Activated CD4-positive, alpha-beta T cell treated with anti-CD3 and anti-CD28 coated beads, Interleukin-2, amount 10 ng/mL, durations not matched to agents 7 days and 5 days (primary cell): ENCODE data around the gene SLC25A27. TPM values are rescaled to one million over a fixed set of nuclear protein-coding genes. Genes with fewer than 3 reads are reported as not detected.

ENCODE experiments used
- CTCF ChIA-PET: fragments of 350-600 bp; sonication (Branson Sonifier 250); formaldehyde crosslinking; loops from one replicate; lab custom pipeline; 2021; ENCODE audit warnings: antibody characterized with exemption; lab: Charles Lee
- POLR2A ChIA-PET: fragments of 350-600 bp; sonication (Branson Sonifier 250); formaldehyde crosslinking; loops from one replicate; lab custom pipeline; 2021; ENCODE audit warnings: antibody characterized with exemption; lab: Charles Lee
- DNase-seq: peaks from one replicate; pipeline ENCODE4 v3.0.0-alpha.2; 2020
- H3K27ac Mint-ChIP-seq: one replicate; pipeline ENCODE4 v1.8.0; 2021; ENCODE audit warnings: mild to moderate bottlenecking, moderate library complexity, mixed read lengths
- H3K27me3 Mint-ChIP-seq: one replicate; pipeline ENCODE4 v1.8.0; 2021; ENCODE audit warnings: mixed read lengths
- H3K36me3 Mint-ChIP-seq: one replicate; pipeline ENCODE4 v1.8.0; 2021; ENCODE audit warnings: low read depth, mixed read lengths
- H3K4me1 Mint-ChIP-seq: one replicate; pipeline ENCODE4 v1.8.0; 2021; ENCODE audit warnings: mixed read lengths
- H3K4me3 Mint-ChIP-seq: one replicate; pipeline ENCODE4 v1.8.0; 2021; ENCODE audit warnings: mild to moderate bottlenecking, moderate library complexity, mixed read lengths
- H3K9me3 Mint-ChIP-seq: one replicate; pipeline ENCODE4 v1.8.0; 2021; ENCODE audit warnings: mixed read lengths
- total RNA-seq, 2 experiments: library from RNA; stranded (reverse); gene quantifications; one replicate each; pipeline ENCODE4 v1.2.3, GENCODE V29; 2021

The SLC25A27 gene
- total RNA-seq, 2 experiments from 2014 or later, result not detected

- H3K4me1 Mint-ChIP-seq, result peaks cover 6% of the 10 kb centered on the region
- no peak overlapping the region for H3K27ac Mint-ChIP-seq
- no peaks in the 10 kb centered on the region for H3K36me3 Mint-ChIP-seq
- POLR2A ChIA-PET, result no interaction called here
- CTCF ChIA-PET, result no interaction called here
- peaks cover 29% of the 10 kb centered on the region for H3K27me3 Mint-ChIP-seq
- no peak for DNase-seq
- no peaks in the 10 kb centered on the region for H3K9me3 Mint-ChIP-seq
- no peak overlapping the region for H3K4me3 Mint-ChIP-seq
Observed at GRCh38 chr6:46657642-46658041, 4.9 kb downstream of the SLC25A27 start.

GRCh38 chr6:46661483-46661882, 8.7 kb downstream of the SLC25A27 start:
- no peaks in the 10 kb centered on the region for H3K9me3 Mint-ChIP-seq
- no peak for DNase-seq
- H3K27me3 Mint-ChIP-seq, result peaks cover 5% of the 10 kb centered on the region
- no peaks in the 10 kb centered on the region for H3K4me1 Mint-ChIP-seq
- ChIA-PET POLR2A (no interaction called here), CTCF (no interaction called here)
- no peak overlapping the region for H3K27ac Mint-ChIP-seq
- no peaks in the 10 kb centered on the region for H3K36me3 Mint-ChIP-seq
- no peak overlapping the region for H3K4me3 Mint-ChIP-seq

- H3K27ac Mint-ChIP-seq, result no peak overlapping the region
- H3K9me3 Mint-ChIP-seq, result no peaks in the 10 kb centered on the region
- H3K4me1 Mint-ChIP-seq, result no peaks in the 10 kb centered on the region
- no peak overlapping the region for H3K4me3 Mint-ChIP-seq
- H3K27me3 Mint-ChIP-seq, result no peaks in the 10 kb centered on the region
- no peaks in the 10 kb centered on the region for H3K36me3 Mint-ChIP-seq
- POLR2A ChIA-PET, result no interaction called here
- DNase-seq, result no peak
- CTCF ChIA-PET, result no interaction called here
Observed at GRCh38 chr6:46667377-46667776, 14.6 kb downstream of the SLC25A27 start.

- H3K27ac Mint-ChIP-seq, result no peak overlapping the region
- no peak for DNase-seq
- no peak overlapping the region for H3K4me3 Mint-ChIP-seq
- no peaks in the 10 kb centered on the region for H3K9me3 Mint-ChIP-seq
- H3K36me3 Mint-ChIP-seq, result no peaks in the 10 kb centered on the region
- CTCF ChIA-PET, result interaction anchor here (0.6 to 1.3 kb wide), 2 partner anchors 42 to 832 kb away, joined by 3 to 4 read pairs; no protein-coding TSS in a partner anchor
- peaks cover 3% of the 10 kb centered on the region for H3K27me3 Mint-ChIP-seq
- POLR2A ChIA-PET, result no interaction called here
- H3K4me1 Mint-ChIP-seq, result no peaks in the 10 kb centered on the region
Observed at GRCh38 chr6:46674410-46674809, 21.6 kb downstream of the SLC25A27 start.

- Mint-ChIP-seq H3K27me3 (peaks cover 8% of the 10 kb centered on the region), H3K36me3 (no peaks in the 10 kb centered on the region), H3K4me1 (no peaks in the 10 kb centered on the region), H3K27ac (no peak overlapping the region), H3K4me3 (no peak overlapping the region), H3K9me3 (no peaks in the 10 kb centered on the region)
- POLR2A ChIA-PET, result no interaction called here
- CTCF ChIA-PET, result no interaction called here
- DNase-seq, result no peak
Observed at GRCh38 chr6:46676604-46677313, 24.0 kb downstream of the SLC25A27 start.

- peaks cover 8% of the 10 kb centered on the region for H3K27me3 Mint-ChIP-seq
- ChIA-PET CTCF (no interaction called here), POLR2A (no interaction called here)
- H3K4me3 Mint-ChIP-seq, result no peak overlapping the region
- H3K27ac Mint-ChIP-seq, result no peak overlapping the region
- no peaks in the 10 kb centered on the region for H3K9me3 Mint-ChIP-seq
- H3K36me3 Mint-ChIP-seq, result no peaks in the 10 kb centered on the region
- no peaks in the 10 kb centered on the region for H3K4me1 Mint-ChIP-seq
- no peak for DNase-seq
Observed at GRCh38 chr6:46677314-46677654, 24.5 kb downstream of the SLC25A27 start.

- CTCF ChIA-PET, result no interaction called here
- POLR2A ChIA-PET, result no interaction called here
- H3K27ac Mint-ChIP-seq, result no peak overlapping the region
- H3K27me3 Mint-ChIP-seq, result peaks cover 5% of the 10 kb centered on the region
- no peaks in the 10 kb centered on the region for H3K36me3 Mint-ChIP-seq
- DNase-seq, result no peak
- peaks cover 3% of the 10 kb centered on the region for H3K9me3 Mint-ChIP-seq
- no peaks in the 10 kb centered on the region for H3K4me1 Mint-ChIP-seq
- H3K4me3 Mint-ChIP-seq, result no peak overlapping the region
Observed at GRCh38 chr6:46684771-46685170, 32.0 kb downstream of the SLC25A27 start.

- no peak for DNase-seq
- H3K36me3 Mint-ChIP-seq, result no peaks in the 10 kb centered on the region
- POLR2A ChIA-PET, result no interaction called here
- H3K4me3 Mint-ChIP-seq, result no peak within 1 kb of the TSS
- H3K9me3 Mint-ChIP-seq, result peaks cover 3% of the 10 kb centered on the region
- CTCF ChIA-PET, result no interaction called here
- no peaks in the 10 kb centered on the region for H3K27me3 Mint-ChIP-seq
- no peaks in the 10 kb centered on the region for H3K4me1 Mint-ChIP-seq
- no peak within 1 kb of the TSS for H3K27ac Mint-ChIP-seq
Observed at GRCh38 chr6:46687619-46688097, 34.9 kb downstream of the SLC25A27 start, which contains the start of gene TDRD6. Gene TDRD6 (plus strand): TSS chr6:46687885. CDS start chr6:46688129, 244 bp downstream.

- ChIA-PET CTCF (no interaction called here), POLR2A (no interaction called here)
- Mint-ChIP-seq H3K36me3 (no peaks in the 10 kb centered on the region), H3K9me3 (peaks cover 3% of the 10 kb centered on the region), H3K27me3 (no peaks in the 10 kb centered on the region), H3K4me3 (no peak overlapping the region), H3K4me1 (no peaks in the 10 kb centered on the region), H3K27ac (no peak overlapping the region)
- DNase-seq, result no peak
Observed at GRCh38 chr6:46688117-46688965, 35.6 kb downstream of the SLC25A27 start.

- Mint-ChIP-seq H3K4me3 (no peak overlapping the region), H3K27me3 (no peaks in the 10 kb centered on the region), H3K4me1 (no peaks in the 10 kb centered on the region), H3K9me3 (peaks cover 3% of the 10 kb centered on the region), H3K36me3 (no peaks in the 10 kb centered on the region), H3K27ac (no peak overlapping the region)
- ChIA-PET CTCF (no interaction called here), POLR2A (no interaction called here)
- no peak for DNase-seq
Observed at GRCh38 chr6:46688966-46689335, 36.2 kb downstream of the SLC25A27 start.

- Mint-ChIP-seq H3K9me3 (peaks cover 3% of the 10 kb centered on the region), H3K36me3 (no peaks in the 10 kb centered on the region), H3K27ac (no peak overlapping the region), H3K4me1 (no peaks in the 10 kb centered on the region), H3K27me3 (no peaks in the 10 kb centered on the region), H3K4me3 (no peak overlapping the region)
- DNase-seq, result no peak
- POLR2A ChIA-PET, result no interaction called here
- CTCF ChIA-PET, result no interaction called here
Observed at GRCh38 chr6:46689657-46690056, 36.9 kb downstream of the SLC25A27 start.

- H3K4me3 Mint-ChIP-seq, result no peak overlapping the region
- no peak for DNase-seq
- ChIA-PET POLR2A (no interaction called here), CTCF (no interaction called here)
- no peak overlapping the region for H3K27ac Mint-ChIP-seq
- H3K9me3 Mint-ChIP-seq, result peaks cover 3% of the 10 kb centered on the region
- H3K4me1 Mint-ChIP-seq, result no peaks in the 10 kb centered on the region
- no peaks in the 10 kb centered on the region for H3K36me3 Mint-ChIP-seq
- no peaks in the 10 kb centered on the region for H3K27me3 Mint-ChIP-seq
Observed at GRCh38 chr6:46690141-46690755, 37.5 kb downstream of the SLC25A27 start.

- H3K27me3 Mint-ChIP-seq, result no peaks in the 10 kb centered on the region
- no peak for DNase-seq
Observed at GRCh38 chr6:46690911-46691451, 38.2 kb downstream of the SLC25A27 start.

More at GRCh38 chr6:46690911-46691451, 38.2 kb downstream of the SLC25A27 start:
- CTCF ChIA-PET, result no interaction called here
- Mint-ChIP-seq H3K36me3 (no peaks in the 10 kb centered on the region), H3K4me3 (no peak overlapping the region), H3K4me1 (no peaks in the 10 kb centered on the region), H3K27ac (no peak overlapping the region), H3K9me3 (peaks cover 3% of the 10 kb centered on the region)
- POLR2A ChIA-PET, result no interaction called here
